HFFc6 (cell line): ENCODE data around the gene CD70. TPM values are rescaled to one million over a fixed set of nuclear protein-coding genes. Genes with fewer than 3 reads are reported as not detected.
"Not testable (repeated sequence)": the region's sequence is repeated elsewhere in the genome, so short reads cannot be mapped to it uniquely, and the experiment has no call there.

Source experiments
- DNase-seq: peaks from one replicate; pipeline ENCODE4 v3.0.0-alpha.2; 2018
- H3K27ac Mint-ChIP-seq: 2 replicates; pipeline ENCODE4 v1.8.0; 2020; ENCODE audit warnings: mild to moderate bottlenecking, mixed read lengths
- H3K27me3 Mint-ChIP-seq: 2 replicates; pipeline ENCODE4 v1.8.0; 2021; ENCODE audit warnings: mild to moderate bottlenecking, moderate library complexity, mixed read lengths; ENCODE audit not compliant: insufficient read depth
- H3K36me3 Mint-ChIP-seq: 2 replicates; pipeline ENCODE4 v1.8.0; 2021; ENCODE audit warnings: low read depth, mixed read lengths
- H3K4me1 Mint-ChIP-seq: 2 replicates; pipeline ENCODE4 v1.8.0; 2020; ENCODE audit warnings: low read depth, mixed read lengths
- H3K4me3 Mint-ChIP-seq: 2 replicates; pipeline ENCODE4 v1.8.0; 2020; ENCODE audit warnings: mild to moderate bottlenecking, moderate library complexity, mixed read lengths
- H3K9me3 Mint-ChIP-seq: 2 replicates; pipeline ENCODE4 v1.8.0; 2020; ENCODE audit warnings: mild to moderate bottlenecking, mixed read lengths
- total RNA-seq, 6 experiments: library from RNA; stranded (reverse); fragmentation: NEBNext Ultra II Directional; extraction: Animal tissue kit (Norgen Biotek cat#: 25700); gene quantifications; 2 replicates in 1 of 6; 3 replicates in 5 of 6; pipeline ENCODE4 v1.2.3, GENCODE V29; 2021
- TF ChIP-seq, protein P1 (sequence below): fragments of 200-600 bp; sonication (generic); IDR thresholded peaks from 2 replicates; pipeline ENCODE4 v1.5.0; 2021; ENCODE audit warnings: antibody characterized with exemption, mild to moderate bottlenecking

The CD70 gene
- total RNA-seq, 6 experiments from 2014 or later = not detected

GRCh38 chr19:6599866-6600454 is 9.0 kb upstream of the CD70 start:
- Mint-ChIP-seq H3K9me3 (peaks cover 11% of the 10 kb centered on the region; the same call in 1 of the 2 replicates), H3K27ac (no peak overlapping the region), H3K27me3 (peaks cover 36% of the 10 kb centered on the region), H3K4me1 (0 out of 2 replicates have a peak, but pooled peaks cover 7% of the 10 kb centered on the region), H3K4me3 (no peak overlapping the region), H3K36me3 (no peaks in the 10 kb centered on the region)
- TF ChIP-seq, protein P1, sequence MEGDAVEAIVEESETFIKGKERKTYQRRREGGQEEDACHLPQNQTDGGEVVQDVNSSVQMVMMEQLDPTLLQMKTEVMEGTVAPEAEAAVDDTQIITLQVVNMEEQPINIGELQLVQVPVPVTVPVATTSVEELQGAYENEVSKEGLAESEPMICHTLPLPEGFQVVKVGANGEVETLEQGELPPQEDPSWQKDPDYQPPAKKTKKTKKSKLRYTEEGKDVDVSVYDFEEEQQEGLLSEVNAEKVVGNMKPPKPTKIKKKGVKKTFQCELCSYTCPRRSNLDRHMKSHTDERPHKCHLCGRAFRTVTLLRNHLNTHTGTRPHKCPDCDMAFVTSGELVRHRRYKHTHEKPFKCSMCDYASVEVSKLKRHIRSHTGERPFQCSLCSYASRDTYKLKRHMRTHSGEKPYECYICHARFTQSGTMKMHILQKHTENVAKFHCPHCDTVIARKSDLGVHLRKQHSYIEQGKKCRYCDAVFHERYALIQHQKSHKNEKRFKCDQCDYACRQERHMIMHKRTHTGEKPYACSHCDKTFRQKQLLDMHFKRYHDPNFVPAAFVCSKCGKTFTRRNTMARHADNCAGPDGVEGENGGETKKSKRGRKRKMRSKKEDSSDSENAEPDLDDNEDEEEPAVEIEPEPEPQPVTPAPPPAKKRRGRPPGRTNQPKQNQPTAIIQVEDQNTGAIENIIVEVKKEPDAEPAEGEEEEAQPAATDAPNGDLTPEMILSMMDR = no peak
- DNase-seq = no peak

DNA sequence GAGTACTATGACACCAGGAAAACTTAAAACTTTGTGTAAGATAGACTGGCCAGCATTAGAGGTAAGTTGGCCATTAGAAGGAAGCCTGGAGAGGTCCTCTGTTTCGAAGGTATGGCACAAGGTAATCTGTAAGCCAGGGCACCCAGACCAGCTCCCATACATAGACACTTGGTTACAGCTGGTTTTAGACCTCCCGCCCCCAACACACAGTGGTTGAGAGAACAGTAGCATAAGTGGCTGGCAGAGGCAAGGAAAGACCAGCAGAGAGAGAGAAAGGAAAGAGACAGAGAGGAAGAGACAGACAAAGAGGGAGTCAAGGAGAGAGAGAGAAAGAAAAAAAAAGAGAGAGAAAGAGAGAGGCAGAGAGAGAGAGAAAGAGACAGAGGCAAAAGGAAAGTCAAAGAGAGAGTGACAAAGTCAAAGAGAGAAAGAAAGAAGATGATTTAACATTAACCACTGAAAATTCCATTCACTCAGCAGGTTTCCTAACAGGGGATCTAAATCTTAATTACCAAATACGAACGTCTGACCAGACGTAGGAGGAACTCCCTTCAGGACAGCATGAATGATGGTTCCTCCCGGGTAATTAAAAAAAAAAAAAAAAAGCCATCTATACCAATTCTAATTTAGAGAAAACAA is 7.4 kb upstream of the CD70 start:
- H3K4me3 Mint-ChIP-seq, DNase-seq, H3K4me1 Mint-ChIP-seq, H3K36me3 Mint-ChIP-seq, H3K27ac Mint-ChIP-seq: not testable (repeated sequence)
- Mint-ChIP-seq H3K9me3 (peaks cover 11% of the 10 kb centered on the region; the same call in 1 of the 2 replicates), H3K27me3 (peaks cover 39% of the 10 kb centered on the region)

DNA sequence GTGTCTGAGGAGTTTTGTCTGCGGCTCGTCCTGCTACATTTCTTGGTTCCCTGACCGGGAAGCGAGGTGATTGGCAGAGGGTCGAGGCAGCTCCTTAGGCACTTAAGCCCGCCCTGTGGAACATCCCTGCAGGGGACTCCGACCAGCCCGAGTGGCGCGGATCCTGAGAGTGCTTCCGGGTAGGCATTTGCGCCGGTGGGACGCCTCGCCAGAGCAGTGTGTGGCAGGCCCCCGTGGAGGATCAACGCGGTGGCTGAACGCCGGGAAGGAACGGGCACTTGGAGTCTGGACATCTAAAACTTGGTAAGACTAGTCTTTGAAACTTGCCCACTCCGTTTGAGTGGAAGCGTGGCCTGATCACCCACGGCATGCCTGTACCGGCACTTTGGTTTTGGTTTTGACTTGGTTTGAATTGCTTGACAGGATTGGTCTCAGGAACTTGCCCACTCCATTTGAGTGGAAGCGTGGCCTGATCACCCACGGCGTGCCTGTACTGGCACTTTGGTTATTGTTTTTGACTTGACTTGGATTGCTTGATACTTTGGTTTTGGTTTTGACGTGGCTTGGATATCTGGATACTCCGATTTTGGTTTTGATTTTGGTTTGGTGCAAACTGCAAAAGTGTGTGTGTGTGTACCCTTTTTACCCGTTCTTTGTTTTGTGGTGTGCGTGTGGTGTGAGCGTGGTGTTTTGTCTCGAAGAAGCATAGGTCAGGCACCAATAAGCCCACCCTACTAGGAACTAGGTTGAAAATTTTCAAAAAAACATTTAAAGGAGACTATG is 6.7 kb upstream of the CD70 start:
- Mint-ChIP-seq H3K9me3 (peaks cover 11% of the 10 kb centered on the region; the same call in 1 of the 2 replicates), H3K27me3 (peaks cover 33% of the 10 kb centered on the region)
- H3K27ac Mint-ChIP-seq, H3K4me3 Mint-ChIP-seq, H3K36me3 Mint-ChIP-seq, DNase-seq, H3K4me1 Mint-ChIP-seq: not testable (repeated sequence)

DNA sequence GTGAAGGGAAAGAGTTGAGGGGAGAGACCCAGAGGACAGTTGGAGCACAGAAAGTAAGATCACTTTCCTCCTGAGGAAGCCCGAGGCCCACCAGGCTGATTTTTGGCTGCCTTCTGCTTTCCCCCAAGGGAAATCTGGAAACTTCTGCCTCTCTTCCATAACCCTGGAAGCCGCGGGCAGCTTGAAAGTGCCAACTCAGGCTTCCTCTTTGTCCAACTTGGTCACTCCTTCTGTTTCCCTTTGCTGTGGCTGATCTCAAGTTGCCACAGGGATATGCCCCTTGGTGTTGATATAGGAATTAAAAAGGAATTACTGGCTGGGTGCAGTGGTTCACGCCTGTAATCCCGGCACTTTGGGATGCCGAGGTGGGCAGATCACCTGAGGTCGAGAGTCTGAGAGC is 5.7 kb upstream of the CD70 start:
- no peak for DNase-seq
- peaks cover 30% of the 10 kb centered on the region for H3K27me3 Mint-ChIP-seq
- peaks cover 11% of the 10 kb centered on the region; the same call in 1 of the 2 replicates for H3K9me3 Mint-ChIP-seq
- 0 out of 2 replicates have a peak, but pooled peaks cover 5% of the 10 kb centered on the region for H3K4me1 Mint-ChIP-seq
- TF ChIP-seq, protein P1 = no peak
- no peak overlapping the region for H3K27ac Mint-ChIP-seq
- H3K36me3 Mint-ChIP-seq = no peaks in the 10 kb centered on the region
- H3K4me3 Mint-ChIP-seq = no peak overlapping the region

DNA sequence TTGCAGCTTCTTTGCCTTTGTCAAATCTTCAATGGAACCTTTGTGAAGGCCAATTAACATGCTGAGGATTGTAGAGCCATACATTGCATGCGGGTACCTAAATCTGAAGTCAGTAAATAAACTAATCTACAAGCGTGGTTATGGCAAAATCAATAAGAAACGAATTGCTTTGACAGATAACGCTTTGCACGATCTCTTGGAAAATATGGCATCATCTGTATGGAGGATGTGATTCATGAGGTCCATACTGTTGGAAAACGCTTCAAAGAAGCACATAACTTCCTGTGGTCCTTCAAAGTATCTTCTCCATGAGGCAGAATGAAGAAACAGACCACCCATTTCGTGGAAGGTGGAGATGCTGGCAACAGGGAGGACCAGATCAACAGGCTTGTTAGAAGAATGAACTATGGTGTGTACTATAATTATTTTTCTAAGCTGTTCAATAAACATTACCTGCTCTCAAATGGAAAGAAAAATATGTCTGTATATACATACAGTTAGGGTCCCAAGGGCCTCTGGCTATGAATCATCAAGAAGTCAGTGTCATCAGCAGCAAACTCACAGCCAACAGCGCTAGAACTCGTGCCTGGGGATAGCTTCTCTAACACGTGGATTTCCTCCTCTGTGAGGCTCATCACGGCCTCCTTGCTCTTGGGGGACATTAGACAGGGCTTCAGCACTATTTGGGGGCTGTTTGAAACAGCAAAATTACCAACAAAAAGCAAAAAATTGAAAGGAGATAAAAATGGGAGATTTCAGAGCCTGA is 2.9 kb upstream of the CD70 start:
- H3K4me3 Mint-ChIP-seq = no peak overlapping the region
- DNase-seq = no peak
- peaks cover 37% of the 10 kb centered on the region for H3K27me3 Mint-ChIP-seq
- TF ChIP-seq, protein P1 = no peak
- H3K9me3 Mint-ChIP-seq = peaks cover 11% of the 10 kb centered on the region; the same call in 1 of the 2 replicates
- no peak overlapping the region for H3K27ac Mint-ChIP-seq
- no peaks in the 10 kb centered on the region for H3K36me3 Mint-ChIP-seq
- H3K4me1 Mint-ChIP-seq = peaks cover 5% of the 10 kb centered on the region; the same call in 1 of the 2 replicates

DNA sequence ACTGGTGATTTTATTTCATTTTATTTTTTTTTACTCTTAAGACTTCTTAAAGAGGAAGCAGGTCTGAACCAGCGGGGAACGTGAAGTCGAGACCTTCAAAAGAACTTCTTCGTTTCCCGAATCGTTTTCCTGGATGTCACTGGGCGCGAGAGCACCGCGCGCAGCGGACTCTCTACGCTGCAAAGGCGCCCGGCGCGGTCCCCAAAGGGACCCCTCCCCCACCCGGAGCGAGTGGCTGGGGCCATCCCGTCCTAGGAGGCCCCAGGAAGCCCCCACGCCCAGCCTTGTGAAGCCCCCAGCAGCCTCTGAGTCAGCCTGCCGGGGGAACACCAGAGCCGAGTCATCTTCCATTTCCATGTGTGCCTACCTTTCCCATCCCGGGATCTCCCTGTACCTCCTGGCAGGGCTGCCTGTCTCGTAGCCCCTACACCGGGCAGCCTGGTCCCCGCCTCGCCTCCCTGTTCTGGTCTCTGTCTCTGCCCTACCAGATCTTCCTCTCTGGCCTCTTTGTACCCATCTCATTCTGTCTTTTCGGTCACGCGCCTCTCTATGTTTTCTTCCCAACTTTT is 608 bp downstream of the CD70 start:
- no peaks in the 10 kb centered on the region for H3K36me3 Mint-ChIP-seq
- peaks cover 52% of the 10 kb centered on the region for H3K27me3 Mint-ChIP-seq
- TF ChIP-seq, protein P1 = no peak
- no peak overlapping the region for H3K4me3 Mint-ChIP-seq
- H3K9me3 Mint-ChIP-seq = no peaks in the 10 kb centered on the region
- no peak for DNase-seq
- H3K4me1 Mint-ChIP-seq = peaks cover 19% of the 10 kb centered on the region
- H3K27ac Mint-ChIP-seq = no peak overlapping the region
